HG03103 (cell line): ENCODE measurements around the gene BSDC1.

Source experiments
- ATAC-seq: cut with Tn5 transposase; IDR thresholded peaks from one replicate; pipeline ENCODE4 v1.9.1; 2021; ENCODE audit warnings: low read depth; ENCODE audit not compliant: unreplicated experiment

The BSDC1 gene

GRCh38 chr1:32337855-32338636 lies 56.2 kb downstream of the BSDC1 start:
- no peak for ATAC-seq

- no peak for ATAC-seq
Observed at GRCh38 chr1:32336963-32337675, 57.1 kb downstream of the BSDC1 start.

DNA sequence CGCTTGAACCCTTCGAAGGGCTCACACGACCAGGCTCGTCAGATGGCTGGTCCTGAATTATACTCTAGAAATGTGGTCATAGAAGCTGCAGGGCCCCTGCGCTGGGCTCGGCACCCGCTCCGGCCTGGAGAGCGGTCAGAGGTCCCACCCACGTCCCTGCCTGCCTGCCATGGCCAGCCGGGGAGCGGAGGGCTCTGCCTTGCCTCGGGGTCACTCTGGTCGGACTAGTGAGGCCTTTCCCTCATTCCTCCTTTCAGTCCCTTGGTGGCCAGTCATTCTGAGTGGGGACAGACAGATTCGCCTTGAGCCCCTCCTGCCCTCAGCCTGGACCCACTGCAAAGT lies 57.7 kb downstream of the BSDC1 start:
- no peak for ATAC-seq

- ATAC-seq: no peak
Observed at GRCh38 chr1:32335790-32336590, 58.3 kb downstream of the BSDC1 start, which contains the start of gene MARCKSL1. Gene MARCKSL1 (minus strand): TSS chr1:32336233. CDS start chr1:32336033, 200 bp downstream.

GRCh38 chr1:32335535-32335789 lies 58.8 kb downstream of the BSDC1 start:
- no peak for ATAC-seq

- ATAC-seq: no peak
Observed at GRCh38 chr1:32334864-32335534, 59.2 kb downstream of the BSDC1 start.

DNA sequence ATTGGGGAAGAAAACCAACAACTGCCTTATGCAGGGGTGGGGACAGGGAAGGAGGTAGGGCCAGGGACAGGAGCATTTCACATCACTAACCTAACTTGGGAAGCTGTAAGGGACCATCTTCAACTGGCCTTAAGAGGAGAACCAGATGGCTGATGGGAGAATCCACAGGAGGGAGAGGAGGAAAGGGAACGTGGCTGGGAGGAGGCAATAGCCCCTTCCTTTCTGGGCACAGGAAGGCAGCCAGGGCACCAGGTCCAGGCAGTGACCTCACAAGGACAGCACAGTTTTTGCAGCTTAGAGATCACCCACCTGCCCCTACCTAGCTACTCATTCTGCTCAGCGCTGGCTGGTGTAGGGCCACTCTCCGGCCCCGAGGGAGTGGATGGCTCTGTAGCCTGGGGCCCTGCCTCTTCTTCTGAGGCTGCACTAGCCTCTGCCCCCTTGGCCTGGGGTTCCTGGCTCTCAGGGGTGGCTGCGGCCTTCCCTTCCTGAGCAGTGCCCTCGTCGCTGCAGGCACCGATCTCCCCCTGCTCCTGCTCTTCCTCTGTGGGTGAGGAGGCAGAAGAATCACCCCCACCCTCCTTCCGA lies 59.9 kb downstream of the BSDC1 start:
- no peak for ATAC-seq

DNA sequence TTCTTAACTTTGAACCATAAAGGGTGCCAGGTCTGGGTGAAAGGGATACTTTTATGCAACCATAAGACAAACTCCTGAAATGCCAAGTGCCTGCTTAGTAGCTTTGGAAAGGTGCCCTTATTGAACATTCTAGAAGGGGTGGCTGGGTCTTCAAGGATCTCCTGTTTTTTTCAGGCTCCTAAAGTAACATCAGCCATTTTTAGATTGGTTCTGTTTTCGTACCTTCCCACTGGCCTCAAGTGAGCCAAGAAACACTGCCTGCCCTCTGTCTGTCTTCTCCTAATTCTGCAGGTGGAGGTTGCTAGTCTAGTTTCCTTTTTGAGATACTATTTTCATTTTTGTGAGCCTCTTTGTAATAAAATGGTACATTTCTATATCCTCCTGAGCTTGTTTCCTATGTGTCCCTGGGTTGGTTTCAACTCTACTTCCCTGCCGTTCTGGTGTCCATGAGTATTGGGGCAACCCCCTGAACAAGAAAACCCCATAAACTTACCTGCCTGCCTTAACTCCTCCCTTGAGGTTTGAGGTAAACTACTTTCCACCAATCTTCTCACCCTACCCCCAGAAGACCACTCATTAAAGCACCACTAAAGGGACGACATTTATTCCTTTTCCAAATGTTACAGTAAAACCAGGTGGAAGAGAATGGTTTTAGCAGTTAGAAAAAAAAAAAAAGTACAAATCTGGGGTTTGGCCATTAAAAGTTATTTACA lies 60.8 kb downstream of the BSDC1 start:
- ATAC-seq: no peak

DNA sequence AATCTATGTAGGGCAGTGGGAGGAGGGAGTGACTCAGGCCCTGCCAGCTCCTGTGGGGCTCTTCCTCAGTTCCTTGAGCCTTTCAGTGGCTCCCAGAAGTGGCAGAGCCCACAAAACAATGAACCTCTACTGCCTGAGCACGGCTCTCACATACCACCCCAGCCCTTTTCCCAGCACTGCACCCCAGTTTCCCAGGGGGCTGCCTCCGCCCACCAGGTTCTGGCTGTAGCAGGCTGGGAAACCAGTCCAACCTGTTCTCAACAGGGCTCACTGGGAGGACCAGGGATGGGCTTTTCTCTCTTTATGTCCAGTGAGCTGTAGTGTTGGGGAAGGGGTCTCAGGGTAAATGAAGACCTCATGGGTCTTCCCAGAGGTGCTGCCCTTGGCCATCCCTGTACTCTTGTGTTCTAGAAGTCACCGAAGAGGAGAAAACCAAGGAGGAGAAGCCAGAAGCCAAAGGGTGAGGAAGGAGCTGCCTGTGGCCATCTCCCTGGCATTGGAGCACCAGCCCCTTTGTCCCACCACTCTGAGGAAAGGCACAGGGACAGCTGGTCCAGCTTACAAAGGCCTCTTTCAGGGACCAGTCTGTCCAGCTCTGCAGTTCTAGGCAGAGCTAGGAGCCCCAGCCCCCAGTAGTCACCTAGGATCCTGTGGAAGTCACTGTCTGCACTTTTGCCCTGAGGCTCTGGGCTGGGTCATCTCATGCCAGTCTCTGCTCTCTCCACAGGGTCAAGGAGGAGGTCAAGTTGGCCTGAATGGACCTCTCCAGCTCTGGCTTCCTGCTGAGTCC lies 61.8 kb downstream of the BSDC1 start:
- ATAC-seq: no peak

- ATAC-seq: no peak
Observed at GRCh38 chr1:32331549-32331948, 62.7 kb downstream of the BSDC1 start.

DNA sequence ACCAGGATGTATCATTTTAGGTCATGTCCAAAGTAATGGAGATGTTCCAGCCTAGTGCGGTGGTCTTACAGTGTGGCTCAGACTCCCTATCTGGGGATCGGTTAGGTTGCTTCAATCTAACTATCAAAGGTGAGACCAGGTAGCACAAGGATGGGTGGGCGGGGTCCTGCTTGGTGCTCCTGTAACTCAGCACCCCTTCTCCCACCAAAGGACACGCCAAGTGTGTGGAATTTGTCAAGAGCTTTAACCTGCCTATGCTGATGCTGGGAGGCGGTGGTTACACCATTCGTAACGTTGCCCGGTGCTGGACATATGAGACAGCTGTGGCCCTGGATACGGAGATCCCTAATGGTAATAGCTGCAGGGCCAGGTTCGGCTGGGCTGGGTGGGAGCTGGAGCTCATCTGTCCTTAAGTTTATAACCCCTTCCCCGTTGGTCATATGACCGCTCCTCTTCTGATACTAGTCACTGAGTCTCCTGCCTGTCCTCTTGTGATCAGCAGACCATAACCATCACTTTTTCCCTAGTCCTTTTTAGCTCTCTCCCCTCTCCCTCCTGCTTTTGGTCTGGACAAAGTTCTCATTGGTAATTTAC lies 63.6 kb downstream of the BSDC1 start:
- ATAC-seq: no peak

DNA sequence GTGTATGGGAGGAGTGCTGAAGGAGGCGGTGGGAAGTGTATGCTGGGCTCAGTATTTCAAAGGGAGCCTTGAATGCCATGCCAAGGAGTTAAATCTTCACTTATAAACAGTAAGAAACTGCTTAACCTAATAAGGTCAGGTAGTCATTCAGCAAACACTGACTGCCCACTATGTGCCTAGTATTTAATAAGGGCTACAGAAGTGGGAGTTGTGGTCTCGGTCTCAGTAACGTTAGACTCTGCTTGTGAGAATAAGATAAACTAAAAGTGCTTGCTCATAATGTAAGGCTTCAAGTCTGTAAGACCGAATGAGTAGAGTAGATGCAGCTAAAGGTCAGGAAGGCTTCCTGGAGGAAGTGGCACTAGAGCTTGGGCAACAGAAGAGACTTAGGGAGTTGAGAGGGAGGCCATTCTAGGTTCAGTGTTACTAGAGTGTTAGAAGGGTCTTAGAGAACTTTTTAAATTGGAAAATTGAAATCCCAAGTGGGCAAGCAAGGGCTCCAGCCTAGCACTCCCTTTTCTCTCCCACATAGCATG lies 64.2 kb downstream of the BSDC1 start:
- no peak for ATAC-seq

GRCh38 chr1:32327204-32327603 lies 67.0 kb downstream of the BSDC1 start:
- ATAC-seq: no peak

GRCh38 chr1:32321712-32322291 lies 72.4 kb downstream of the BSDC1 start:
- no peak for ATAC-seq

GRCh38 chr1:32318127-32318869 lies 75.9 kb downstream of the BSDC1 start:
- ATAC-seq: no peak

DNA sequence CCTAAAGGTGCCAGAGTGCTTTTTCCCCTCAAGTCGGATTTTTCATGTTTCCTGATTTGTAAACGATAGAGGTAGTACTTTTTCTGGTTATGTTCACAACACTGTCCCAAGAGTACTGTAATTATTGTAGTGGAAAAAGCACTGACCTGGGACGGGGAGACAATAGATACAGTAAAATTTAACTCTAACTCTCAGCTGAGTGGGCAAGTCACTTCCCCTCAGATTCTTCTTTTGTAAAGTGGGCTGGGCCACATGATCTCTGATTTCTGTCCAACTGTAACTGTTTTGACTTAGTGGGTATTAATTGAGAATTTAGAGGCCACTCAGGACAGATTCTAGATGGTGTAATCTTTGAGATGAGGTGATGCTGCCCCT lies 77.4 kb downstream of the BSDC1 start:
- no peak for ATAC-seq
